Measurements from ENCODE around the gene STAT5B.
"Not testable (repeated sequence)": the region's sequence is repeated elsewhere in the genome, so short reads cannot be mapped to it uniquely, and the experiment has no call there.

STAT5B gene

DNA sequence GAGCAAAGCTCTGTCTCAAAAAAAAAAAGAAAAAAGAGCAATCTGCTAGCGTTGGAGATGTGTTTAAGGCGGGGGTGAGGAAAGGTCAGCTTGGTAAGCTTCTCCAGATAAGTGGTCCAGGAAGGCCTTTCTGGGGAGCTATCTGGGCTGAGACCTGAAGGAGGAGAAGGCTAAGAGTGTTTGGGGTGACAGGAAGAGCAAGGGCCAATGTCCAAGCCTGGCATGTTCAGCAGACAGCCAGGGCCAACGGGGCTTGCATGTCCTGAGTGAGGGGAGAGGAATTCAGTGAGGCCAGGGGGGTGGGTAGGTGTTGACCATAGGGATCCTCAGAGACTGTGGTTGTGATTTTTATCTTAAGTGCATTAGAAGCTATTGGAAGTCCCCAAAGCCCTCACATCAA lies 27.5 kb upstream of the STAT5B start:
- Histone ChIP-seq H3K4me1 (ENCODE audit: low read length) (no peaks in the 10 kb centered on the region), H4K20me1 (ENCODE audit: insufficient read depth, low read length) (no peaks in the 10 kb centered on the region), H3K27me3 (replicated peaks; ENCODE audit: insufficient read depth, low read length) (no peaks in the 10 kb centered on the region), H3K9me2 (replicated peaks; ENCODE audit: insufficient read depth, low read length) (no peaks in the 10 kb centered on the region), H3K79me2 (ENCODE audit: low read length) (no peaks in the 10 kb centered on the region), H3K27ac (ENCODE audit: low read length) (no peak overlapping the region), H3K36me3 (replicated peaks; ENCODE audit: insufficient read depth, low read length) (no peaks in the 10 kb centered on the region), H3K4me3 (ENCODE audit: low read length) (no peak overlapping the region), H3K4me2 (ENCODE audit: low read depth, low read length) (no peak overlapping the region), H2AFZ (ENCODE audit: low read length) (no peak overlapping the region), H3K9ac (ENCODE audit: low read length) (no peak overlapping the region), H3K9me3 (replicated peaks; ENCODE audit: insufficient read depth, low read length) (no peaks in the 10 kb centered on the region), H3F3A (ENCODE audit: insufficient read depth, low read length) (no peaks in the 10 kb centered on the region)
- no peak for DNase-seq
- TF ChIP-seq CTCF (IDR thresholded peaks at IDR 0.05; ENCODE audit: low read length) (no peak), EZH2phosphoT487 (IDR thresholded peaks at IDR 0.05; ENCODE audit: low read length) (no peak), EZH2 (optimal IDR thresholded peaks at IDR 0.05; ENCODE audit: low read depth, low read length) (no peak)

GRCh38 chr17:42301022-42301421 lies 24.8 kb upstream of the STAT5B start:
- no peak overlapping the region for H2AFZ ChIP-seq (ENCODE audit: low read length)
- H3K36me3 ChIP-seq (replicated peaks; ENCODE audit: insufficient read depth, low read length) = no peaks in the 10 kb centered on the region
- no peaks in the 10 kb centered on the region for H3K4me1 ChIP-seq (ENCODE audit: low read length)
- H3K9me3 ChIP-seq (replicated peaks; ENCODE audit: insufficient read depth, low read length) = no peaks in the 10 kb centered on the region
- H3K27me3 ChIP-seq (replicated peaks; ENCODE audit: insufficient read depth, low read length) = no peaks in the 10 kb centered on the region
- no peaks in the 10 kb centered on the region for H3F3A ChIP-seq (ENCODE audit: insufficient read depth, low read length)
- no peak for DNase-seq
- no peak overlapping the region for H3K4me2 ChIP-seq (ENCODE audit: low read depth, low read length)
- no peaks in the 10 kb centered on the region for H4K20me1 ChIP-seq (ENCODE audit: insufficient read depth, low read length)
- TF ChIP-seq EZH2 (optimal IDR thresholded peaks at IDR 0.05; ENCODE audit: low read depth, low read length) (no peak), CTCF (IDR thresholded peaks at IDR 0.05; ENCODE audit: low read length) (no peak), EZH2phosphoT487 (IDR thresholded peaks at IDR 0.05; ENCODE audit: low read length) (no peak)
- H3K27ac ChIP-seq (ENCODE audit: low read length) = no peak overlapping the region
- no peak overlapping the region for H3K4me3 ChIP-seq (ENCODE audit: low read length)
- no peaks in the 10 kb centered on the region for H3K79me2 ChIP-seq (ENCODE audit: low read length)
- no peaks in the 10 kb centered on the region for H3K9me2 ChIP-seq (replicated peaks; ENCODE audit: insufficient read depth, low read length)
- H3K9ac ChIP-seq (ENCODE audit: low read length) = no peak overlapping the region

GRCh38 chr17:42299913-42300312 lies 23.7 kb upstream of the STAT5B start:
- H3K4me2 ChIP-seq (ENCODE audit: low read depth, low read length); H3K9ac ChIP-seq (ENCODE audit: low read length); H3K4me3 ChIP-seq (ENCODE audit: low read length); H3K36me3 ChIP-seq (replicated peaks; ENCODE audit: insufficient read depth, low read length); H3K9me2 ChIP-seq (replicated peaks; ENCODE audit: insufficient read depth, low read length); H3K27me3 ChIP-seq (replicated peaks; ENCODE audit: insufficient read depth, low read length); H3K79me2 ChIP-seq (ENCODE audit: low read length); H2AFZ ChIP-seq (ENCODE audit: low read length); H4K20me1 ChIP-seq (ENCODE audit: insufficient read depth, low read length); H3K9me3 ChIP-seq (replicated peaks; ENCODE audit: insufficient read depth, low read length); H3K4me1 ChIP-seq (ENCODE audit: low read length); DNase-seq; H3F3A ChIP-seq (ENCODE audit: insufficient read depth, low read length); H3K27ac ChIP-seq (ENCODE audit: low read length): not testable (repeated sequence)

GRCh38 chr17:42299361-42299760 lies 23.2 kb upstream of the STAT5B start:
- not testable (repeated sequence) for H3F3A ChIP-seq (ENCODE audit: insufficient read depth, low read length); H3K36me3 ChIP-seq (replicated peaks; ENCODE audit: insufficient read depth, low read length); H3K79me2 ChIP-seq (ENCODE audit: low read length); DNase-seq; H3K4me2 ChIP-seq (ENCODE audit: low read depth, low read length); H3K9ac ChIP-seq (ENCODE audit: low read length); H2AFZ ChIP-seq (ENCODE audit: low read length); H4K20me1 ChIP-seq (ENCODE audit: insufficient read depth, low read length); H3K27me3 ChIP-seq (replicated peaks; ENCODE audit: insufficient read depth, low read length); H3K4me3 ChIP-seq (ENCODE audit: low read length); H3K9me3 ChIP-seq (replicated peaks; ENCODE audit: insufficient read depth, low read length); H3K4me1 ChIP-seq (ENCODE audit: low read length); H3K27ac ChIP-seq (ENCODE audit: low read length); H3K9me2 ChIP-seq (replicated peaks; ENCODE audit: insufficient read depth, low read length)

DNA sequence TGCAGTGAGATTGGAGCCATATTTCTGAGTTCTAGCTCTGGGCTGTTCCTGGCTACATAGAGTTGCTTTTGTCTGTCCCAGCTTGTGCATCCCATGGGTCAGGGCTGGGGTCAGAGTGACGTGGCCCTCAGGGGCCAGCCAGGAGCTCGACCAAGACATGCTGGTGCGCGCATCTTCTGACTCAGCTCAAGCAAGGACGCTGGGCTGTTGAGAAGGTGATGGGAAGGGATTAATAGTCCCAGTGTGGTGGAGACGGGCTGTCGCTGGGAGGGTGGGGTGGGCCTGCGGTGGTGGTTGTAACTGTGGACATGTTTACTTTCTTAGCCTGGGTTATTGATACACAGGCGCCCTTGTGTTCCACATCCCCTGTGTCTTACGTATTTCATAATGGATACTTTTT lies 21.6 kb upstream of the STAT5B start:
- H3K27ac ChIP-seq (ENCODE audit: low read length); H3K9ac ChIP-seq (ENCODE audit: low read length); H2AFZ ChIP-seq (ENCODE audit: low read length); H3K36me3 ChIP-seq (replicated peaks; ENCODE audit: insufficient read depth, low read length); H3K79me2 ChIP-seq (ENCODE audit: low read length); H3F3A ChIP-seq (ENCODE audit: insufficient read depth, low read length); DNase-seq; H3K4me3 ChIP-seq (ENCODE audit: low read length); H3K9me3 ChIP-seq (replicated peaks; ENCODE audit: insufficient read depth, low read length); H3K4me2 ChIP-seq (ENCODE audit: low read depth, low read length); H3K27me3 ChIP-seq (replicated peaks; ENCODE audit: insufficient read depth, low read length); H4K20me1 ChIP-seq (ENCODE audit: insufficient read depth, low read length); H3K4me1 ChIP-seq (ENCODE audit: low read length); H3K9me2 ChIP-seq (replicated peaks; ENCODE audit: insufficient read depth, low read length): not testable (repeated sequence)

Measured in MM.1S (cell line).